ENCODE data around the gene CSDE1. TPM values are rescaled to one million over a fixed set of nuclear protein-coding genes. Genes with fewer than 3 reads are reported as not detected.
A peak's percentile ranks its signal among the peaks of the same experiment; 100 is the strongest.

CSDE1 gene
- total and polyA plus RNA-seq, 2 donors (not counting 3 experiments of a cell fraction or from before 2014, with no cell fraction given), result 129 to 492 TPM

- Histone ChIP-seq H2AFZ (ENCODE audit: low read depth, low read length) (no peak overlapping the region), H3K9me3 (replicated peaks; ENCODE audit: control insufficient read depth, insufficient read depth, low read length) (no peaks in the 10 kb centered on the region), H3K79me2 (ENCODE audit: control insufficient read depth, insufficient read depth, low read length) (peaks cover 64% of the 10 kb centered on the region), H3K9ac (replicated peaks; ENCODE audit: extremely low read depth, insufficient read depth, low read length) (peak overlapping the region; percentile 100), H3K27me3 (ENCODE audit: control insufficient read depth in 2 of 2, insufficient read depth in 2 of 2, low read length in 2 of 2) (no peaks in the 10 kb centered on the region), H3K27ac (ENCODE audit: insufficient read depth, low read depth, low read length) (peak overlapping the region; percentile 98), H3K9me1 (replicated peaks; ENCODE audit: control insufficient read depth, extremely low read depth, insufficient read depth, low read length) (no peaks in the 10 kb centered on the region), H3K4me2 (ENCODE audit: insufficient read depth, low read length) (peak overlapping the region; percentile 97), H4K20me1 (replicated peaks; ENCODE audit: control insufficient read depth, extremely low read depth, insufficient read depth, low read length) (peaks cover 33% of the 10 kb centered on the region), H3K4me3 (replicated peaks in 1 of 3; ENCODE audit: insufficient read depth in 1 of 3, low read depth in 1 of 3, low read length in 3 of 3) (peak overlapping the region; percentile 75 to 93 (median 91)), H3K36me3 (ENCODE audit: control insufficient read depth in 2 of 2, extremely low read depth in 1 of 2, insufficient read depth in 2 of 2, low read length in 2 of 2) (no peaks in the 10 kb centered on the region), H3K4me1 (ENCODE audit: control insufficient read depth, extremely low read depth, insufficient read depth, low read length) (peaks cover 28% of the 10 kb centered on the region)
- POLR2A ChIA-PET, result no interaction called here
- dilution Hi-C loops (cut with MboI; ENCODE audit: extremely low pct_ligation_motif_present, low sequenced_read_pairs) (no loop called here), intact Hi-C loops (cut with micrococcal nuclease) (loop anchor here (5.0 to 10.0 kb wide), 4 partner anchors 244 to 1621 kb away; partner anchors contain the start of genes MAGI3 and TRIM33)
- no peak for TF ChIP-seq JUN (IDR thresholded peaks at IDR 0.05; ENCODE audit: borderline replicate concordance, insufficient read depth, insufficient read length, low read depth)
- TF ChIP-seq MAX (IDR thresholded peaks at IDR 0.05; ENCODE audit: insufficient read depth, insufficient read length), result no peak
- TF ChIP-seq FOS (IDR thresholded peaks at IDR 0.05; ENCODE audit: borderline replicate concordance, insufficient read depth, low read length), result no peak
- no peak for TF ChIP-seq POLR2A (IDR thresholded peaks at IDR 0.05; ENCODE audit: low read depth, low read length)
- no peak for TF ChIP-seq GATA2 (IDR thresholded peaks at IDR 0.05; ENCODE audit: insufficient read depth, insufficient read length, low read depth, low read length)
- TF ChIP-seq EZH2 (IDR thresholded peaks at IDR 0.05; ENCODE audit: borderline replicate concordance, low read depth, low read length, severe bottlenecking), result no peak
- TF ChIP-seq CTCF (IDR thresholded peaks at IDR 0.05; ENCODE audit: extremely low read depth in 1 of 2, insufficient read depth in 1 of 2, low read depth in 1 of 2, low read length in 2 of 2), result no peak
- TF ChIP-seq MYC (IDR thresholded peaks at IDR 0.05; ENCODE audit: low read depth, low read length), result no peak
- no peak for TF ChIP-seq POLR2AphosphoS5 (IDR thresholded peaks at IDR 0.05; ENCODE audit: insufficient read depth, low read depth, low read length)
- DNase-seq (ENCODE audit: low read depth, low spot score) (no peak), FAIRE-seq (no peak)
- CTCF ChIA-PET, result interaction anchor here (1.3 to 1.4 kb wide), 2 partner anchors 9 to 13 kb away, joined by 4 to 5 read pairs; no protein-coding TSS in a partner anchor
- no TSS peak for BruUV-seq (replicated peaks)
These were observed 1.5 kb downstream of the CSDE1 start for GRCh38 chr1:114756009-114756892.

Measured in endothelial cell of umbilical vein (primary cell).